ENCODE data around the gene C17orf50. TPM values are rescaled to one million over a fixed set of nuclear protein-coding genes. Genes with fewer than 3 reads are reported as not detected.

Gene C17orf50
- total RNA-seq, 2 experiments from 2014 or later = not detected

- H3K27ac Mint-ChIP-seq = no peak overlapping the region
- no peaks in the 10 kb centered on the region for H3K36me3 Mint-ChIP-seq
- no peak overlapping the region for H3K4me3 Mint-ChIP-seq
- H3K9me3 Mint-ChIP-seq = no peaks in the 10 kb centered on the region
- no peaks in the 10 kb centered on the region for H3K4me1 Mint-ChIP-seq (ENCODE audit: low read depth)
- POLR2A ChIA-PET = interaction anchor here (0.5 kb wide), 1 partner anchor 96 kb away, joined by 3 read pairs; no protein-coding TSS in a partner anchor
- H3K27me3 Mint-ChIP-seq = peaks cover 16% of the 10 kb centered on the region
- CTCF ChIA-PET = interaction anchor here (2.1 kb wide), 1 partner anchor 10 kb away, joined by 11 read pairs; no protein-coding TSS in a partner anchor
- DNase-seq = no peak
- intact Hi-C loops (cut with micrococcal nuclease) = no loop called here
Observed at GRCh38 chr17:35774499-35774898, 13.8 kb downstream of the C17orf50 start.

- H3K9me3 Mint-ChIP-seq = no peaks in the 10 kb centered on the region
Observed at GRCh38 chr17:35775039-35775438, 14.4 kb downstream of the C17orf50 start.

DNA sequence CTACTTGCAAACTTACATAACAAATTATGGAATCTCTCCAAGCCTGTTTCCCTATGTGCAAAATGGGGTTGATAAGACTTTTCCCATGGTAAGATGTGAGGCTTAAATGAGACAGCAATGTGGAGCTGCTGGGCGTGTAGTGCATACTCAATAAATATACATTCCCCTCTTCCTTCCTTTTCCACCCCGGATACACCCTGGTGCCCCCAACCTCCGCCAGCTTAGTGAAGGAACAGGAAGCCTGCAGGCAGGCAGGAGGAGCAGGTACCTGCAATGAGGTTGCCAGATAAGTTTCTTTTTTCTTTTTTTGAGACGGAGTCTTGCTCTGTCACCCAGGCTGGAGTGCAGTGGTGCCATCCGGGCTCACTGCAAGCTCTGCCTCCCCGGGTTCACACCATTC is 14.9 kb downstream of the C17orf50 start:
- intact Hi-C loops (cut with micrococcal nuclease) = no loop called here
- Mint-ChIP-seq H3K27ac (no peak overlapping the region), H3K4me3 (no peak overlapping the region), H3K9me3 (no peaks in the 10 kb centered on the region), H3K4me1 (ENCODE audit: low read depth) (no peaks in the 10 kb centered on the region), H3K36me3 (no peaks in the 10 kb centered on the region), H3K27me3 (peaks cover 16% of the 10 kb centered on the region)
- POLR2A ChIA-PET = no interaction called here
- CTCF ChIA-PET = interaction anchor here (1.3 to 2.1 kb wide), 2 partner anchors 11 to 29 kb away, joined by 3 to 11 read pairs; no protein-coding TSS in a partner anchor
- DNase-seq = no peak

More at GRCh38 chr17:35775039-35775438, 14.4 kb downstream of the C17orf50 start:
- Mint-ChIP-seq H3K27me3 (peaks cover 16% of the 10 kb centered on the region), H3K4me1 (ENCODE audit: low read depth) (no peaks in the 10 kb centered on the region), H3K36me3 (no peaks in the 10 kb centered on the region), H3K4me3 (no peak overlapping the region), H3K27ac (no peak overlapping the region)
- no peak for DNase-seq
- ChIA-PET CTCF (interaction anchor here (2.1 kb wide), 1 partner anchor 11 kb away, joined by 11 read pairs; no protein-coding TSS in a partner anchor), POLR2A (no interaction called here)
- intact Hi-C loops (cut with micrococcal nuclease) = no loop called here

- H3K4me1 Mint-ChIP-seq (ENCODE audit: low read depth) = no peaks in the 10 kb centered on the region
- H3K36me3 Mint-ChIP-seq = no peaks in the 10 kb centered on the region
- CTCF ChIA-PET = interaction anchor here (4.5 kb wide), 1 partner anchor 15 kb away, joined by 30 read pairs; no protein-coding TSS in a partner anchor
- H3K27ac Mint-ChIP-seq = no peak overlapping the region
- no peak for DNase-seq
- intact Hi-C loops (cut with micrococcal nuclease) = no loop called here
- H3K4me3 Mint-ChIP-seq = no peak overlapping the region
- H3K27me3 Mint-ChIP-seq = peaks cover 13% of the 10 kb centered on the region
- no peaks in the 10 kb centered on the region for H3K9me3 Mint-ChIP-seq
- POLR2A ChIA-PET = no interaction called here
Observed at GRCh38 chr17:35778641-35779196, 18.0 kb downstream of the C17orf50 start.

DNA sequence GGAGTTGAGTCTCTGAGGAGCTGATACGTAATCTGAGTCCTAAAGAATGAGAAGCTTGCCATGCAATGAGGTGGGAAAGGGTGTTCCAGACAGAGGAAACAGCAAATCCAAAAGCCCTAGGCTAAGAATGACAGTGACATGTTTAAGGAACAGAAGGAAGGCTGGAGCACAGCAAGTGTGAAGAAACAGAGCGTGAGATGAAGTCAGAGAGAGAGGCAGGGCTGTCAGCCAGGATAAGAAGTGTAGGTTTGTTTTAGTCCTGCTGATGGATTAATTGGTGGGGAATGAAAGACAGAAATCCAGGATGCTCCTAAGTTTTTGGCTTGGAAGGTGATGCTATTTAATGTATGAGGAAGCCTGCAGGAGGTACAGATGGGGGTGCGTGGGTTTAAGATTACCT is 20.3 kb downstream of the C17orf50 start:
- ChIA-PET CTCF (interaction anchor here (1.0 to 4.5 kb wide), 2 partner anchors 17 to 68 kb away, joined by 3 to 30 read pairs; no protein-coding TSS in a partner anchor), POLR2A (no interaction called here)
- H3K27ac Mint-ChIP-seq = no peak overlapping the region
- no peak overlapping the region for H3K4me3 Mint-ChIP-seq
- H3K4me1 Mint-ChIP-seq (ENCODE audit: low read depth) = no peaks in the 10 kb centered on the region
- H3K27me3 Mint-ChIP-seq = peaks cover 8% of the 10 kb centered on the region
- DNase-seq = no peak
- intact Hi-C loops (cut with micrococcal nuclease) = no loop called here
- H3K9me3 Mint-ChIP-seq = no peaks in the 10 kb centered on the region
- no peaks in the 10 kb centered on the region for H3K36me3 Mint-ChIP-seq

DNA sequence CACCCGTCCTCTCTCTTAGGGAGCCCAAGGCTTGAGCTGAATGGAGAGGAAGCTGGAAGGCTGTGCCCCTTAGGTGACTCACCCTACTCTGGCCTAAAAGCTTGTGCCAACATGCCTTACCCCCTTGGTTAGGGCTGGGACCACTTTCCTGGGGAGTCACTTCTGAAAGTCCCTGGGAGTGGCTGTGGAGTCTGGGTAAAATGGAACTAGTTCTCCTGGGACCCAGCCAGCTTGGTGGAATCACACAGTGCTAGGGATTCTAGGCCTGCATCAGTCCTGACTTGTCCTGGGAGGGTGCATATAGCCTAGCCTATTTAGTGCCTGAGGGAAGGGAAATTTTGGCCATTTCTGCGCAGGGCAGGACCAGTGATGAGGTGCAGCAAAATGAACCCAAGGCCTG is 24.2 kb downstream of the C17orf50 start:
- Mint-ChIP-seq H3K27ac (no peak overlapping the region), H3K36me3 (no peaks in the 10 kb centered on the region), H3K27me3 (peaks cover 3% of the 10 kb centered on the region), H3K4me1 (ENCODE audit: low read depth) (peaks cover 3% of the 10 kb centered on the region), H3K9me3 (no peaks in the 10 kb centered on the region), H3K4me3 (no peak overlapping the region)
- intact Hi-C loops (cut with micrococcal nuclease) = no loop called here
- DNase-seq = no peak
- ChIA-PET CTCF (interaction anchor here (1.8 to 4.2 kb wide), 2 partner anchors 20 to 21 kb away, joined by 5 to 22 read pairs; no protein-coding TSS in a partner anchor), POLR2A (no interaction called here)

DNA sequence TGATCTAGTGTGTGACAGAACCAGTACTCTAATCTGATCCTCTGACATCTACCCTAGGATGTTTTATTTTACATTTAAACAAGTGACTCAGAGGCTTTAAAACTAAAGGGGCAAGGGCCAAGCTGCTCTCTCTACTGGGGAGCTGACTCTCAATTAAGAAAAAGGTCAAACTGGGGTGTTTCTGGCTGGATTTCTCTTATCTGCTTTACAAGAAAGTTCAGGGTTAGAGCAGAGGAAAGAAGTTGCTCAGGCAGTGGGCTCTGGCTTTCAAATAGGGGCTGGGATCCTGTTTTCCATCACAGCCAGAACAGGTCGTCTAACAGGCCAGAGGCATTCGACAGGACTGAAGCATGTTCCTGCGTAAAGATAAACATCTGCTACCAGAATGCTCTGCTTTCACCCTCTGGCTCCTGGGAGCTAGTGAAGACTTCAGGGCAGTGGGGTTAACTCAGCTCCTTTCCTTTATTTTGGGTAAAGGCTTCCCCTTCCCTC is 26.3 kb downstream of the C17orf50 start:
- no peaks in the 10 kb centered on the region for H3K36me3 Mint-ChIP-seq
- H3K27ac Mint-ChIP-seq = no peak overlapping the region
- no peak overlapping the region for H3K4me3 Mint-ChIP-seq
- H3K9me3 Mint-ChIP-seq = no peaks in the 10 kb centered on the region
- CTCF ChIA-PET = interaction anchor here (0.6 to 4.2 kb wide), 2 partner anchors 23 to 861 kb away, joined by 3 to 22 read pairs; no protein-coding TSS in a partner anchor
- intact Hi-C loops (cut with micrococcal nuclease) = no loop called here
- POLR2A ChIA-PET = no interaction called here
- DNase-seq = no peak
- H3K4me1 Mint-ChIP-seq (ENCODE audit: low read depth) = peaks cover 3% of the 10 kb centered on the region
- peaks cover 2% of the 10 kb centered on the region for H3K27me3 Mint-ChIP-seq

DNA sequence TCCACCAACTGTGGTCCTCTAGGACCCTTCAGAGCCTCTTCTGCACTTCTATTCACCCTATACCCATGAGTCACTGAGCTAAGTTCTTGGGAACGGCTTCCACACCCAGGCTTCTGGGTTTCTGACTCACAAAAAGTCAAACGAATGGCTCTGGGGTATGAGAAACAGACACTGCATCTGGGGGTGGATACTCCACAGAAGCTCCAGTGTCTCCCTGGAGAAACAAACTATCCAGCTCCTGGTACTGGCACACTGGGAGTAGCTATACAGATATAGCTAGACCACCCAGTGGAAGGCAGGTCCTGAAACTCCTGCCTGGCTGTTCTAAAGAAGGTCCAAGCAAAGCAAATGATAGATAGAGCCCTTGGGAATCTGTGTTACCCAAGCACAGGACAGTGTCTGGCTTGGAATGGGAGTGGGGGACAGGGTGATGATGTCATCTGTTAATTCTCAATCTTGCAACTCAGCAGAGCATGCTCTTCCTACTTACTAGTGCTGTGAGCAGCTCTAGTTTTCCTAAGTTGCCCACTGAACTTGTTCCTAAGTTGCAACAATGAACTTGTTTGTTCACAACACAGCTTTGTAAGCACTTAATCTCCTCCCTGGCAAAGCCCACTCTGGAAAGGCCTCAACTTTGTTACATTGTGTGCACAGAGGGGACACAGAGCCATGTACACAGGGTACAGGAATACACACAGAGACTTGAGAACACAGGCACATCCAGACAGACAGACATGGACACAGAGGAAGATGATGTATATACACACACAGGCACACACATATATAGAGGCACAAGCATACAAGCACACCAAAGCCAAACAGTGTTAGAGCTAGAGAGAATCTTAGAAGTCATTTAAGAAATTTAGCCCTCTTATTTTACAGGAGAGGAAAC is 28.0 kb downstream of the C17orf50 start:
- peaks cover 17% of the 10 kb centered on the region for H3K27me3 Mint-ChIP-seq
- H3K36me3 Mint-ChIP-seq = no peaks in the 10 kb centered on the region
- peaks cover 3% of the 10 kb centered on the region for H3K4me1 Mint-ChIP-seq (ENCODE audit: low read depth)
- ChIA-PET POLR2A (interaction anchor here (1.6 kb wide), 1 partner anchor 20 kb away, joined by 5 read pairs; the partner anchor contains the start of gene TAF15), CTCF (interaction anchor here (0.7 to 2.3 kb wide), 2 partner anchors 24 to 39 kb away, joined by 3 to 15 read pairs; no protein-coding TSS in a partner anchor)
- no peaks in the 10 kb centered on the region for H3K9me3 Mint-ChIP-seq
- H3K4me3 Mint-ChIP-seq = no peak overlapping the region
- intact Hi-C loops (cut with micrococcal nuclease) = no loop called here
- no peak overlapping the region for H3K27ac Mint-ChIP-seq
- DNase-seq = no peak

DNA sequence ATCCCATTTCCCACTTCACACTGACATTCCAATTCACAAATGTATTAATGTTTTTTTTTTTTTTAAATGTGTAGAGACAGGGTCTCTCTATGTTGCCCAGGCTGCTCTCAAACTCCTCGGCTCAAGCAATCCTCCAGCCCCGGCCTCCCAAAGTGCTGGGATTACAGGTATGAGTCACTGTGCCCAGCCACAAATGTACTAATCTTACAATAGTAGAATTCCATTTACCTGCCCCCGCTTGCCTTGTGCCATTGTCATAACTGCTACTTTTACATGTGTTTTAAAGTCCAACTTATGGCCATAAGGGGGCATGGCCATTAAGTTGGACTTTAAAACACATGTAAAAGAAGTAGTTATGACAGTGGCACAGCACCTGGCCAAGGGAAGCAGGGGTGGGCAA is 30.2 kb downstream of the C17orf50 start:
- Mint-ChIP-seq H3K27me3 (peaks cover 27% of the 10 kb centered on the region), H3K36me3 (no peaks in the 10 kb centered on the region), H3K9me3 (no peaks in the 10 kb centered on the region), H3K4me3 (no peak overlapping the region), H3K4me1 (ENCODE audit: low read depth) (peaks cover 12% of the 10 kb centered on the region), H3K27ac (no peak overlapping the region)
- no peak for DNase-seq
- intact Hi-C loops (cut with micrococcal nuclease) = no loop called here
- ChIA-PET CTCF (no interaction called here), POLR2A (no interaction called here)

GRCh38 chr17:35791681-35792350 is 31.1 kb downstream of the C17orf50 start:
- POLR2A ChIA-PET = no interaction called here
- Mint-ChIP-seq H3K4me3 (no peak overlapping the region), H3K4me1 (ENCODE audit: low read depth) (peaks cover 17% of the 10 kb centered on the region), H3K36me3 (no peaks in the 10 kb centered on the region), H3K27me3 (peaks cover 34% of the 10 kb centered on the region), H3K27ac (no peak overlapping the region), H3K9me3 (no peaks in the 10 kb centered on the region)
- intact Hi-C loops (cut with micrococcal nuclease) = no loop called here
- no peak for DNase-seq
- CTCF ChIA-PET = interaction anchor here (0.8 to 1.7 kb wide), 3 partner anchors 13 to 45 kb away, joined by 3 to 7 read pairs (median 5); no protein-coding TSS in a partner anchor

GRCh38 chr17:35793257-35793656 is 32.6 kb downstream of the C17orf50 start:
- Mint-ChIP-seq H3K4me1 (ENCODE audit: low read depth) (peaks cover 17% of the 10 kb centered on the region), H3K9me3 (no peaks in the 10 kb centered on the region), H3K36me3 (no peaks in the 10 kb centered on the region), H3K4me3 (no peak overlapping the region), H3K27me3 (peaks cover 45% of the 10 kb centered on the region), H3K27ac (no peak overlapping the region)
- intact Hi-C loops (cut with micrococcal nuclease) = no loop called here
- CTCF ChIA-PET = interaction anchor here (1.0 to 1.5 kb wide), 2 partner anchors 16 to 29 kb away, joined by 3 to 7 read pairs; partner anchors contain the start of gene TAF15
- DNase-seq = no peak
- POLR2A ChIA-PET = no interaction called here

Data from activated CD4-positive, alpha-beta memory T cell treated with anti-CD3 and anti-CD28 coated beads for 36 hours (primary cell).